NT2/D1 (cell line): ENCODE data around the gene STARD3.

Experiments
- YY1 ChIP-seq: IDR thresholded peaks from 2 replicates; pipeline ENCODE4 v1.6.1; 2011; ENCODE audit not compliant: insufficient read length, insufficient read depth
- ZNF274 ChIP-seq: IDR thresholded peaks from 2 replicates; pipeline ENCODE4 v1.6.1; 2011; ENCODE audit warnings: mild to moderate bottlenecking, low read depth, low read length

GRCh38 chr17:39591958-39592954, 44.7 kb upstream of the STARD3 start:
- TF ChIP-seq YY1 (no peak), ZNF274 (no peak)
